HG02610 (cell line): ENCODE results near the gene PATE2.

Experiments
- ATAC-seq: cut with Tn5 transposase; IDR thresholded peaks from one replicate; pipeline ENCODE4 v1.9.1; 2021; ENCODE audit warnings: mild to moderate bottlenecking, moderate library complexity; ENCODE audit not compliant: unreplicated experiment

The PATE2 gene

GRCh38 chr11:125778728-125779127, at the start of gene PATE2:
Gene PATE2 (minus strand): TSS chr11:125778828. CDS start chr11:125778773, 55 bp downstream.
- no peak for ATAC-seq

- no peak for ATAC-seq
These were observed 29.3 kb upstream of the PATE2 start for GRCh38 chr11:125807909-125808308.

- no peak for ATAC-seq
These were observed 23.8 kb upstream of the PATE2 start for GRCh38 chr11:125802387-125802786.

- ATAC-seq = no peak
These were observed 21.2 kb upstream of the PATE2 start for GRCh38 chr11:125799808-125800207.

- no peak for ATAC-seq
These were observed 19.0 kb upstream of the PATE2 start for GRCh38 chr11:125797641-125798040.

GRCh38 chr11:125790825-125791224, 12.2 kb upstream of the PATE2 start:
- ATAC-seq = no peak

- ATAC-seq = no peak
These were observed 9.2 kb upstream of the PATE2 start, which contains the start of gene PATE3 for GRCh38 chr11:125787827-125788226. Gene PATE3 (plus strand): TSS chr11:125788127. CDS start chr11:125788152, 25 bp downstream.

- ATAC-seq = no peak
These were observed 6.0 kb upstream of the PATE2 start for GRCh38 chr11:125784678-125785077.

- ATAC-seq = no peak
These were observed 1.3 kb downstream of the PATE2 start for GRCh38 chr11:125777309-125777708.

- ATAC-seq = no peak
These were observed 5.1 kb downstream of the PATE2 start for GRCh38 chr11:125773516-125773915.

- ATAC-seq = no peak
These were observed 5.7 kb downstream of the PATE2 start for GRCh38 chr11:125772834-125773505.

GRCh38 chr11:125770583-125770982, 8.0 kb downstream of the PATE2 start:
- ATAC-seq = no peak

GRCh38 chr11:125768336-125769046, 10.1 kb downstream of the PATE2 start:
- no peak for ATAC-seq

GRCh38 chr11:125766251-125766650, 12.4 kb downstream of the PATE2 start:
- ATAC-seq = no peak

- ATAC-seq = no peak
These were observed 15.1 kb downstream of the PATE2 start for GRCh38 chr11:125763483-125763882.

- no peak for ATAC-seq
These were observed 16.2 kb downstream of the PATE2 start for GRCh38 chr11:125762445-125762844.

GRCh38 chr11:125756050-125756449, 22.6 kb downstream of the PATE2 start:
- ATAC-seq = no peak

GRCh38 chr11:125750629-125751028, 28.0 kb downstream of the PATE2 start:
- no peak for ATAC-seq

- ATAC-seq = no peak
These were observed 32.6 kb downstream of the PATE2 start, which contains the start of gene PATE1 for GRCh38 chr11:125745979-125746378. Gene PATE1 (plus strand): TSS chr11:125746279. CDS start chr11:125746305, 26 bp downstream.

GRCh38 chr11:125743681-125744080, 34.9 kb downstream of the PATE2 start:
- no peak for ATAC-seq

GRCh38 chr11:125740617-125741016, 38.0 kb downstream of the PATE2 start:
- ATAC-seq = no peak

GRCh38 chr11:125728969-125729368, 49.7 kb downstream of the PATE2 start:
- ATAC-seq = no peak
